ENCODE measurements around the gene IDE.

Gene IDE

DNA sequence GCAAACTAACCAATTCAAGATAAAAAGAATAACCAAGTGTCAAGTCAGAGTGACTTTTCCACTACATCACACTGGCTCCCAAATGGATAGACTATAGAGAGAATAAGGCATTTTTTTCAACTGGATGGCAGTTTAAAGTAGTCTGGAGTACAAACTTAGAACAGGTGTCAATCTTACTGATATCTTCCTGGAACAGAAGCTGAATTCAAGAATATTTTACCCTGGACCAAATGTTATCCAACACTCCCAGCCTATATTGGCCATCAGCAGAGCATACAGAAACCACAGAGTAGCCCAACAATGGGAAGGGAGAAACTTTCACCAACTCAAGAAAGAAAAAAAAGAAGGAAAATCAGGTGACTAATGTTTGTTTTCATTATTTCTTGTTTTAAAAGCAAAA lies 11.5 kb downstream of the IDE start:
- H4K20me1 ChIP-seq (ENCODE audit: low read depth, low read length) = no peaks in the 10 kb centered on the region
- TF ChIP-seq EZH2phosphoT487 (conservative IDR thresholded peaks at IDR 0.05; ENCODE audit: low read length) = no peak
- TF ChIP-seq, protein P1, sequence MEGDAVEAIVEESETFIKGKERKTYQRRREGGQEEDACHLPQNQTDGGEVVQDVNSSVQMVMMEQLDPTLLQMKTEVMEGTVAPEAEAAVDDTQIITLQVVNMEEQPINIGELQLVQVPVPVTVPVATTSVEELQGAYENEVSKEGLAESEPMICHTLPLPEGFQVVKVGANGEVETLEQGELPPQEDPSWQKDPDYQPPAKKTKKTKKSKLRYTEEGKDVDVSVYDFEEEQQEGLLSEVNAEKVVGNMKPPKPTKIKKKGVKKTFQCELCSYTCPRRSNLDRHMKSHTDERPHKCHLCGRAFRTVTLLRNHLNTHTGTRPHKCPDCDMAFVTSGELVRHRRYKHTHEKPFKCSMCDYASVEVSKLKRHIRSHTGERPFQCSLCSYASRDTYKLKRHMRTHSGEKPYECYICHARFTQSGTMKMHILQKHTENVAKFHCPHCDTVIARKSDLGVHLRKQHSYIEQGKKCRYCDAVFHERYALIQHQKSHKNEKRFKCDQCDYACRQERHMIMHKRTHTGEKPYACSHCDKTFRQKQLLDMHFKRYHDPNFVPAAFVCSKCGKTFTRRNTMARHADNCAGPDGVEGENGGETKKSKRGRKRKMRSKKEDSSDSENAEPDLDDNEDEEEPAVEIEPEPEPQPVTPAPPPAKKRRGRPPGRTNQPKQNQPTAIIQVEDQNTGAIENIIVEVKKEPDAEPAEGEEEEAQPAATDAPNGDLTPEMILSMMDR (IDR thresholded peaks at IDR 0.05; ENCODE audit: insufficient read depth, low read length, poor library complexity, severe bottlenecking) = no peak
- H3K36me3 ChIP-seq (ENCODE audit: low read length) = 0 out of 2 replicates have a peak, but pooled peaks cover 8% of the 10 kb centered on the region
- no peak overlapping the region for H3K4me3 ChIP-seq (ENCODE audit: insufficient read depth, low read length, poor library complexity, severe bottlenecking)
- no peaks in the 10 kb centered on the region for H3K9me3 ChIP-seq (ENCODE audit: insufficient read depth, low read length)
- no peak overlapping the region for H3K9ac ChIP-seq (ENCODE audit: low read length)
- peaks cover 65% of the 10 kb centered on the region for H3K79me2 ChIP-seq (ENCODE audit: insufficient read depth, low read length)
- H3K9me2 ChIP-seq (replicated peaks; ENCODE audit: insufficient read depth, low read length) = no peaks in the 10 kb centered on the region
- H3F3A ChIP-seq (ENCODE audit: insufficient read depth) = no peaks in the 10 kb centered on the region
- H3K4me2 ChIP-seq (ENCODE audit: low read depth, low read length, poor library complexity, severe bottlenecking) = no peak overlapping the region
- no peaks in the 10 kb centered on the region for H3K27me3 ChIP-seq (ENCODE audit: low read length)
- H2AFZ ChIP-seq (ENCODE audit: low read depth, low read length, severe bottlenecking) = no peak overlapping the region
- no peak overlapping the region for H3K27ac ChIP-seq (ENCODE audit: low read depth, low read length)

DNA sequence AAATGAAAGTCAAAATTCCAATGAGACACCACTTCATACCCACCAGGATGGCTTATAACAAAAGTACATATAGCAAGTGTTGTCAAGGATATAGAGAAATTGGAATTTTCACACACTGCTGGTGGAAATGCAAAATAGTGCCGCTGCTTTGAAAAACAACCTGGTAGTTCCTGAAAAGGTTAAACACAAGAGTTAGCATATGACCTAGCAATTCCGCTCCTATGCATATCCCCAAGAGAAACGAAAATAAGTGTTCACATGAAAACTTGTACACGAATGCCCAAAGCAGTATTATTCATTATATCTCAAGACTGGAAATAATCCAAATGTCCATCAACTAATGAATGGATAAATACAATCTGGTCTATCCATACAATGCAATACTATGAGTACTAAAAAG lies 14.8 kb downstream of the IDE start:
- TF ChIP-seq, protein P1 (IDR thresholded peaks at IDR 0.05; ENCODE audit: insufficient read depth, low read length, poor library complexity, severe bottlenecking) = no peak
- TF ChIP-seq EZH2phosphoT487 (conservative IDR thresholded peaks at IDR 0.05; ENCODE audit: low read length) = no peak
- Histone ChIP-seq H3K27ac (ENCODE audit: low read depth, low read length) (no peak overlapping the region), H3K4me2 (ENCODE audit: low read depth, low read length, poor library complexity, severe bottlenecking) (no peak overlapping the region), H3K79me2 (ENCODE audit: insufficient read depth, low read length) (peaks cover 46% of the 10 kb centered on the region), H3K9ac (ENCODE audit: low read length) (no peak overlapping the region), H3F3A (ENCODE audit: insufficient read depth) (no peaks in the 10 kb centered on the region), H2AFZ (ENCODE audit: low read depth, low read length, severe bottlenecking) (no peak overlapping the region), H3K9me3 (ENCODE audit: insufficient read depth, low read length) (no peaks in the 10 kb centered on the region), H3K36me3 (ENCODE audit: low read length) (peaks cover 18% of the 10 kb centered on the region; the same call in 1 of the 2 replicates), H3K9me2 (replicated peaks; ENCODE audit: insufficient read depth, low read length) (no peaks in the 10 kb centered on the region), H3K4me3 (ENCODE audit: insufficient read depth, low read length, poor library complexity, severe bottlenecking) (no peak overlapping the region), H3K27me3 (ENCODE audit: low read length) (no peaks in the 10 kb centered on the region), H4K20me1 (ENCODE audit: low read depth, low read length) (no peaks in the 10 kb centered on the region)

- no peaks in the 10 kb centered on the region for H3K9me3 ChIP-seq (ENCODE audit: insufficient read depth, low read length)
- H4K20me1 ChIP-seq (ENCODE audit: low read depth, low read length) = no peaks in the 10 kb centered on the region
- H3K27ac ChIP-seq (ENCODE audit: low read depth, low read length) = no peak overlapping the region
- peaks cover 43% of the 10 kb centered on the region for H3K79me2 ChIP-seq (ENCODE audit: insufficient read depth, low read length)
- no peaks in the 10 kb centered on the region for H3K27me3 ChIP-seq (ENCODE audit: low read length)
- no peaks in the 10 kb centered on the region for H3K9me2 ChIP-seq (replicated peaks; ENCODE audit: insufficient read depth, low read length)
- H3K4me3 ChIP-seq (ENCODE audit: insufficient read depth, low read length, poor library complexity, severe bottlenecking) = no peak overlapping the region
- no peak overlapping the region for H2AFZ ChIP-seq (ENCODE audit: low read depth, low read length, severe bottlenecking)
- H3F3A ChIP-seq (ENCODE audit: insufficient read depth) = no peaks in the 10 kb centered on the region
- H3K36me3 ChIP-seq (ENCODE audit: low read length) = peaks cover 18% of the 10 kb centered on the region; the same call in 1 of the 2 replicates
- TF ChIP-seq, protein P1 (IDR thresholded peaks at IDR 0.05; ENCODE audit: insufficient read depth, low read length, poor library complexity, severe bottlenecking) = no peak
- no peak for TF ChIP-seq EZH2phosphoT487 (conservative IDR thresholded peaks at IDR 0.05; ENCODE audit: low read length)
- H3K4me2 ChIP-seq (ENCODE audit: low read depth, low read length, poor library complexity, severe bottlenecking) = no peak overlapping the region
- H3K9ac ChIP-seq (ENCODE audit: low read length) = no peak overlapping the region
Observed at GRCh38 chr10:92553959-92554358, 19.9 kb downstream of the IDE start.
